GM23338 (cell line): ENCODE data around the gene CHRNB2. TPM values are rescaled to one million over a fixed set of nuclear protein-coding genes. Genes with fewer than 3 reads are reported as not detected.

ENCODE experiments used
- ATAC-seq: fragments of 200-7000 bp; cut with Tn5 transposase; 3 replicates; pipeline ENCODE4 v1.9.1; 2020
- DNase-seq: peaks from one replicate; pipeline ENCODE4 v3.0.0-alpha.2; 2015; ENCODE audit warnings: low spot score
- H2AFZ ChIP-seq: fragments of 200-600 bp; sonication (generic); 2 replicates; pipeline ENCODE4 v1.8.0; 2016; ENCODE audit warnings: antibody characterized with exemption, mild to moderate bottlenecking, moderate library complexity
- H3F3A ChIP-seq: fragments of 200-600 bp; sonication (generic); replicated peaks from 2 replicates; pipeline ENCODE4 v1.8.0; 2017; ENCODE audit warnings: antibody characterized with exemption, mixed run types, low read depth
- H3K27ac ChIP-seq: fragments of 200-600 bp; sonication (generic); 2 replicates; pipeline ENCODE4 v1.6.1; 2016; ENCODE audit warnings: low read depth
- H3K27me3 ChIP-seq: fragments of 200-600 bp; sonication (generic); 2 replicates; pipeline ENCODE4 v1.8.0; 2016; ENCODE audit warnings: mild to moderate bottlenecking, mixed run types, moderate library complexity; ENCODE audit not compliant: insufficient read depth
- H3K36me3 ChIP-seq: fragments of 200-600 bp; sonication (generic); 2 replicates; pipeline ENCODE4 v1.8.0; 2016; ENCODE audit warnings: mild to moderate bottlenecking; ENCODE audit not compliant: insufficient read depth
- H3K4me1 ChIP-seq: fragments of 200-600 bp; sonication (generic); 2 replicates; pipeline ENCODE4 v1.8.0; 2016; ENCODE audit warnings: mild to moderate bottlenecking, moderate library complexity; ENCODE audit not compliant: insufficient read depth
- H3K4me2 ChIP-seq: fragments of 200-600 bp; sonication (generic); 2 replicates; pipeline ENCODE4 v1.7.1; 2017; ENCODE audit warnings: mixed run types
- H3K4me3 ChIP-seq: fragments of 200-600 bp; sonication (generic); 2 replicates; pipeline ENCODE4 v1.6.1; 2016; ENCODE audit warnings: mixed run types
- H3K79me2 ChIP-seq: fragments of 200-600 bp; sonication (generic); replicated peaks from 2 replicates; pipeline ENCODE4 v1.8.0; 2017; ENCODE audit warnings: mild to moderate bottlenecking; ENCODE audit not compliant: insufficient read depth
- H3K9me2 ChIP-seq: fragments of 200-600 bp; sonication (generic); 2 replicates; pipeline ENCODE4 v1.8.0; 2017; ENCODE audit not compliant: insufficient read depth
- H4K20me1 ChIP-seq: fragments of 200-600 bp; sonication (generic); replicated peaks from 2 replicates; pipeline ENCODE4 v1.8.0; 2017; ENCODE audit warnings: mild to moderate bottlenecking; ENCODE audit not compliant: insufficient read depth
- H3K27ac Mint-ChIP-seq: 2 replicates; pipeline ENCODE4 v1.8.0; 2020; ENCODE audit warnings: inconsistent platforms, mild to moderate bottlenecking, moderate library complexity, mixed read lengths
- H3K27me3 Mint-ChIP-seq: 3 replicates; pipeline ENCODE4 v1.8.0; 2022; ENCODE audit warnings: low read depth, mild to moderate bottlenecking, moderate library complexity, mixed read lengths, inconsistent platforms; ENCODE audit not compliant: insufficient read depth, poor library complexity
- H3K36me3 Mint-ChIP-seq: 3 replicates; pipeline ENCODE4 v1.8.0; 2021; ENCODE audit warnings: low read depth, mild to moderate bottlenecking, inconsistent platforms, moderate library complexity, mixed read lengths
- H3K4me1 Mint-ChIP-seq: 3 replicates; pipeline ENCODE4 v1.8.0; 2020; ENCODE audit warnings: mild to moderate bottlenecking, inconsistent platforms, mixed read lengths
- H3K4me3 Mint-ChIP-seq: 3 replicates; pipeline ENCODE4 v1.8.0; 2021; ENCODE audit warnings: moderate library complexity, mild to moderate bottlenecking, inconsistent platforms, mixed read lengths
- H3K9me3 Mint-ChIP-seq: 3 replicates; pipeline ENCODE4 v1.8.0; 2020; ENCODE audit warnings: moderate library complexity, mild to moderate bottlenecking, inconsistent platforms, mixed read lengths
- CREB1 ChIP-seq: fragments of 250-450 bp; sonication (Bioruptor Pico); IDR thresholded peaks from 2 replicates; pipeline ENCODE4 v1.5.0; 2020; ENCODE audit warnings: low read depth, mild to moderate bottlenecking, moderate library complexity
- ETS1 ChIP-seq: IDR thresholded peaks from 2 replicates; pipeline ENCODE4 v1.6.1; 2016; ENCODE audit warnings: antibody characterized with exemption
- EZH2 ChIP-seq: fragments of 200-600 bp; sonication (generic); IDR thresholded peaks from one replicate; pipeline ENCODE4 v1.8.0; 2017; ENCODE audit warnings: antibody characterized with exemption, mild to moderate bottlenecking, low read depth; ENCODE audit not compliant: unreplicated experiment
- EZH2phosphoT487 ChIP-seq: fragments of 200-600 bp; sonication (generic); IDR thresholded peaks from one replicate; pipeline ENCODE4 v1.8.1; 2018; ENCODE audit warnings: antibody characterized with exemption; ENCODE audit not compliant: unreplicated experiment
- JUNB ChIP-seq: IDR thresholded peaks from one replicate; pipeline ENCODE4 v1.6.1; 2016; ENCODE audit warnings: antibody characterized with exemption; ENCODE audit not compliant: unreplicated experiment
- NANOG ChIP-seq: IDR thresholded peaks from 2 replicates; pipeline ENCODE4 v1.6.1; 2016; ENCODE audit warnings: antibody characterized with exemption, borderline replicate concordance
- POLR2AphosphoS5 ChIP-seq: IDR thresholded peaks from 2 replicates; pipeline ENCODE4 v1.6.1; 2016; ENCODE audit warnings: antibody characterized with exemption, low read depth
- REST ChIP-seq: IDR thresholded peaks from one replicate; pipeline ENCODE4 v1.6.1; 2018; ENCODE audit warnings: antibody characterized with exemption; ENCODE audit not compliant: unreplicated experiment
- STAT1 ChIP-seq: IDR thresholded peaks from one replicate; pipeline ENCODE4 v1.6.1; 2016; ENCODE audit warnings: antibody characterized with exemption; ENCODE audit not compliant: unreplicated experiment
- ZNF114 ChIP-seq: fragments of 250-450 bp; sonication (Bioruptor Pico); IDR thresholded peaks from 2 replicates; pipeline ENCODE4 v1.5.0; 2020; ENCODE audit warnings: mild to moderate bottlenecking, moderate library complexity
- ZNF331 ChIP-seq: fragments of 250-450 bp; sonication (Bioruptor Pico); IDR thresholded peaks from 2 replicates; pipeline ENCODE4 v1.5.0; 2020; ENCODE audit warnings: low read depth, mild to moderate bottlenecking, moderate library complexity
- polyA plus RNA-seq: library from polyadenylated mRNA; unstranded; fragments of >200 nt; fragmentation: Nextera tagmentation; extraction: Ambion mirVana; gene quantifications from 2 replicates; pipeline ENCODE4 v1.2.1, GENCODE V29; 2016
- total RNA-seq: library from RNA; depleted of rRNA; stranded (reverse); fragments of >200 nt; shearing (Covaris generic); gene quantifications from 2 replicates; pipeline ENCODE4 v1.2.3, GENCODE V29; 2014
- TF ChIP-seq, protein P1 (sequence below): fragments of 250-450 bp; sonication (Bioruptor Pico); IDR thresholded peaks from 2 replicates; pipeline ENCODE4 v1.5.0; 2020; ENCODE audit warnings: mild to moderate bottlenecking, moderate library complexity
- TF ChIP-seq, protein P2 (sequence below), 2 experiments: fragments of 200-600 bp in 1 of 2; sonication (generic) in 1 of 2; conservative IDR thresholded peaks; 2 replicates each; pipeline versions ENCODE4 v1.5.1 to v1.6.1; 2016 to 2017; ENCODE audit warnings: antibody characterized with exemption in 2 of 2, low read depth in 2 of 2, mild to moderate bottlenecking in 2 of 2, moderate library complexity in 1 of 2

CHRNB2 gene
- total and polyA plus RNA-seq, 2 experiments from 2014 or later: 0.73 to 3.6 TPM

DNA sequence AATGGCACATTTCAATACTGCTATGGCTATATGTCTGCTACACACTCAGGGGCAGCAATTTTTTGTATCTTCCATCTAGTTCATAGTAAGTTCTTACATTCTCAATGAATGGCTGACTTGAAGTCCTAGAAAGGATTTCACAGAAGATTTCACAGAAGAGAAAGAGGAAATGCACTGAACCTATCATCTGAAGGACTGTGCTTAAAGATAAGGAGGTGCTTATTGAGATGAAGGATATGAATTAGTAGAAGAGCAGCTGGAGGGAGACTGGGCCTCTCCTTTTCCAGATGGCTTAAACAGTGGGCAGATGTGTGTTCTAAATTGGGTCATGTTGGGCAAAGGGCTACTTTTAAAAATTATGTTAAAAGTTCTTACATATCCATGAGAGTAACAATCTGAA is 25.8 kb downstream of the CHRNB2 start (continued):
- no peak for TF ChIP-seq ETS1
- TF ChIP-seq JUNB: no peak
- no peak for TF ChIP-seq CREB1 (CRISPR knock-in tag)
- no peak for TF ChIP-seq ZNF114 (CRISPR knock-in tag)

GRCh38 chr1:154594811-154595210 is 27.2 kb downstream of the CHRNB2 start:
- DNase-seq (no peak), ATAC-seq (no peak)
- peaks cover 87% of the 10 kb centered on the region for H3K36me3 Mint-ChIP-seq
- H3K9me3 Mint-ChIP-seq: no peaks in the 10 kb centered on the region
- no peaks in the 10 kb centered on the region for H3K27me3 ChIP-seq
- no peak overlapping the region for H3K4me2 ChIP-seq
- H3F3A ChIP-seq: no peaks in the 10 kb centered on the region
- H3K9me2 ChIP-seq: no peaks in the 10 kb centered on the region
- H3K27me3 Mint-ChIP-seq: peaks cover 2% of the 10 kb centered on the region
- H4K20me1 ChIP-seq: peaks cover 48% of the 10 kb centered on the region
- H2AFZ ChIP-seq: no peak overlapping the region
- peaks cover 84% of the 10 kb centered on the region for H3K36me3 ChIP-seq
- no peak overlapping the region for H3K4me3 ChIP-seq
- H3K27ac ChIP-seq: no peak overlapping the region
- H3K4me1 ChIP-seq: no peaks in the 10 kb centered on the region
- H3K27ac Mint-ChIP-seq: no peak overlapping the region
- no peaks in the 10 kb centered on the region for H3K4me1 Mint-ChIP-seq
- H3K4me3 Mint-ChIP-seq: no peak overlapping the region
- peaks cover 14% of the 10 kb centered on the region for H3K79me2 ChIP-seq
- no peak for TF ChIP-seq ZNF331
- TF ChIP-seq JUNB: no peak
- no peak for TF ChIP-seq STAT1
- no peak for TF ChIP-seq EZH2phosphoT487
- TF ChIP-seq NANOG: no peak
- TF ChIP-seq REST: no peak
- no peak for TF ChIP-seq CREB1 (CRISPR knock-in tag)
- TF ChIP-seq, protein P1, sequence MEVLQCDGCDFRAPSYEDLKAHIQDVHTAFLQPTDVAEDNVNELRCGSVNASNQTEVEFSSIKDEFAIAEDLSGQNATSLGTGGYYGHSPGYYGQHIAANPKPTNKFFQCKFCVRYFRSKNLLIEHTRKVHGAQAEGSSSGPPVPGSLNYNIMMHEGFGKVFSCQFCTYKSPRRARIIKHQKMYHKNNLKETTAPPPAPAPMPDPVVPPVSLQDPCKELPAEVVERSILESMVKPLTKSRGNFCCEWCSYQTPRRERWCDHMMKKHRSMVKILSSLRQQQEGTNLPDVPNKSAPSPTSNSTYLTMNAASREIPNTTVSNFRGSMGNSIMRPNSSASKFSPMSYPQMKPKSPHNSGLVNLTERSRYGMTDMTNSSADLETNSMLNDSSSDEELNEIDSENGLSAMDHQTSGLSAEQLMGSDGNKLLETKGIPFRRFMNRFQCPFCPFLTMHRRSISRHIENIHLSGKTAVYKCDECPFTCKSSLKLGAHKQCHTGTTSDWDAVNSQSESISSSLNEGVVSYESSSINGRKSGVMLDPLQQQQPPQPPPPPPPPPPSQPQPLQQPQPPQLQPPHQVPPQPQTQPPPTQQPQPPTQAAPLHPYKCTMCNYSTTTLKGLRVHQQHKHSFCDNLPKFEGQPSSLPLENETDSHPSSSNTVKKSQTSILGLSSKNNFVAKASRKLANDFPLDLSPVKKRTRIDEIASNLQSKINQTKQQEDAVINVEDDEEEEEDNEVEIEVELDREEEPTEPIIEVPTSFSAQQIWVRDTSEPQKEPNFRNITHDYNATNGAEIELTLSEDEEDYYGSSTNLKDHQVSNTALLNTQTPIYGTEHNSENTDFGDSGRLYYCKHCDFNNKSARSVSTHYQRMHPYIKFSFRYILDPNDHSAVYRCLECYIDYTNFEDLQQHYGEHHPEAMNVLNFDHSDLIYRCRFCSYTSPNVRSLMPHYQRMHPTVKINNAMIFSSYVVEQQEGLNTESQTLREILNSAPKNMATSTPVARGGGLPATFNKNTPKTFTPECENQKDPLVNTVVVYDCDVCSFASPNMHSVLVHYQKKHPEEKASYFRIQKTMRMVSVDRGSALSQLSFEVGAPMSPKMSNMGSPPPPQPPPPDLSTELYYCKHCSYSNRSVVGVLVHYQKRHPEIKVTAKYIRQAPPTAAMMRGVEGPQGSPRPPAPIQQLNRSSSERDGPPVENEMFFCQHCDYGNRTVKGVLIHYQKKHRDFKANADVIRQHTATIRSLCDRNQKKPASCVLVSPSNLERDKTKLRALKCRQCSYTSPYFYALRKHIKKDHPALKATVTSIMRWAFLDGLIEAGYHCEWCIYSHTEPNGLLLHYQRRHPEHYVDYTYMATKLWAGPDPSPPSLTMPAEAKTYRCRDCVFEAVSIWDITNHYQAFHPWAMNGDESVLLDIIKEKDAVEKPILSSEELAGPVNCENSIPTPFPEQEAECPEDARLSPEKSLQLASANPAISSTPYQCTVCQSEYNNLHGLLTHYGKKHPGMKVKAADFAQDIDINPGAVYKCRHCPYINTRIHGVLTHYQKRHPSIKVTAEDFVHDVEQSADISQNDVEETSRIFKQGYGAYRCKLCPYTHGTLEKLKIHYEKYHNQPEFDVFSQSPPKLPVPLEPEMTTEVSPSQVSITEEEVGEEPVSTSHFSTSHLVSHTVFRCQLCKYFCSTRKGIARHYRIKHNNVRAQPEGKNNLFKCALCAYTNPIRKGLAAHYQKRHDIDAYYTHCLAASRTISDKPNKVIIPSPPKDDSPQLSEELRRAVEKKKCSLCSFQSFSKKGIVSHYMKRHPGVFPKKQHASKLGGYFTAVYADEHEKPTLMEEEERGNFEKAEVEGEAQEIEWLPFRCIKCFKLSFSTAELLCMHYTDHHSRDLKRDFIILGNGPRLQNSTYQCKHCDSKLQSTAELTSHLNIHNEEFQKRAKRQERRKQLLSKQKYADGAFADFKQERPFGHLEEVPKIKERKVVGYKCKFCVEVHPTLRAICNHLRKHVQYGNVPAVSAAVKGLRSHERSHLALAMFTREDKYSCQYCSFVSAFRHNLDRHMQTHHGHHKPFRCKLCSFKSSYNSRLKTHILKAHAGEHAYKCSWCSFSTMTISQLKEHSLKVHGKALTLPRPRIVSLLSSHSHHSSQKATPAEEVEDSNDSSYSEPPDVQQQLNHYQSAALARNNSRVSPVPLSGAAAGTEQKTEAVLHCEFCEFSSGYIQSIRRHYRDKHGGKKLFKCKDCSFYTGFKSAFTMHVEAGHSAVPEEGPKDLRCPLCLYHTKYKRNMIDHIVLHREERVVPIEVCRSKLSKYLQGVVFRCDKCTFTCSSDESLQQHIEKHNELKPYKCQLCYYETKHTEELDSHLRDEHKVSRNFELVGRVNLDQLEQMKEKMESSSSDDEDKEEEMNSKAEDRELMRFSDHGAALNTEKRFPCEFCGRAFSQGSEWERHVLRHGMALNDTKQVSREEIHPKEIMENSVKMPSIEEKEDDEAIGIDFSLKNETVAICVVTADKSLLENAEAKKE (CRISPR knock-in tag): no peak
- no peak for TF ChIP-seq ZNF114 (CRISPR knock-in tag)
- no peak for TF ChIP-seq EZH2
- TF ChIP-seq, protein P2, sequence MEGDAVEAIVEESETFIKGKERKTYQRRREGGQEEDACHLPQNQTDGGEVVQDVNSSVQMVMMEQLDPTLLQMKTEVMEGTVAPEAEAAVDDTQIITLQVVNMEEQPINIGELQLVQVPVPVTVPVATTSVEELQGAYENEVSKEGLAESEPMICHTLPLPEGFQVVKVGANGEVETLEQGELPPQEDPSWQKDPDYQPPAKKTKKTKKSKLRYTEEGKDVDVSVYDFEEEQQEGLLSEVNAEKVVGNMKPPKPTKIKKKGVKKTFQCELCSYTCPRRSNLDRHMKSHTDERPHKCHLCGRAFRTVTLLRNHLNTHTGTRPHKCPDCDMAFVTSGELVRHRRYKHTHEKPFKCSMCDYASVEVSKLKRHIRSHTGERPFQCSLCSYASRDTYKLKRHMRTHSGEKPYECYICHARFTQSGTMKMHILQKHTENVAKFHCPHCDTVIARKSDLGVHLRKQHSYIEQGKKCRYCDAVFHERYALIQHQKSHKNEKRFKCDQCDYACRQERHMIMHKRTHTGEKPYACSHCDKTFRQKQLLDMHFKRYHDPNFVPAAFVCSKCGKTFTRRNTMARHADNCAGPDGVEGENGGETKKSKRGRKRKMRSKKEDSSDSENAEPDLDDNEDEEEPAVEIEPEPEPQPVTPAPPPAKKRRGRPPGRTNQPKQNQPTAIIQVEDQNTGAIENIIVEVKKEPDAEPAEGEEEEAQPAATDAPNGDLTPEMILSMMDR (conservative IDR thresholded peaks at IDR 0.05; ENCODE audit: low read depth in 2 of 2): no peak
- TF ChIP-seq POLR2AphosphoS5: no peak
